Astrocyte (in vitro differentiated cells and primary cell): Measurements from ENCODE around the gene HAVCR2.

Source experiments
- CTCF ChIP-seq: IDR thresholded peaks from 2 replicates; pipeline ENCODE4 v1.5.1; 2011; ENCODE audit warnings: low read depth, mild to moderate bottlenecking, inconsistent platforms, low read length, moderate library complexity; ENCODE audit not compliant: insufficient read depth
- EZH2 ChIP-seq: IDR thresholded peaks from 2 replicates; pipeline ENCODE4 v1.6.1; 2012; ENCODE audit warnings: mild to moderate bottlenecking, low read length, inconsistent platforms; ENCODE audit not compliant: insufficient read depth

GRCh38 chr5:157080286-157080685 lies 28.6 kb downstream of the HAVCR2 start:
- TF ChIP-seq EZH2 (no peak), CTCF (no peak)
